ENCODE data around the gene KRTAP12-3.
"Not testable (repeated sequence)": the region's sequence is repeated elsewhere in the genome, so short reads cannot be mapped to it uniquely, and the experiment has no call there.

KRTAP12-3 gene

DNA sequence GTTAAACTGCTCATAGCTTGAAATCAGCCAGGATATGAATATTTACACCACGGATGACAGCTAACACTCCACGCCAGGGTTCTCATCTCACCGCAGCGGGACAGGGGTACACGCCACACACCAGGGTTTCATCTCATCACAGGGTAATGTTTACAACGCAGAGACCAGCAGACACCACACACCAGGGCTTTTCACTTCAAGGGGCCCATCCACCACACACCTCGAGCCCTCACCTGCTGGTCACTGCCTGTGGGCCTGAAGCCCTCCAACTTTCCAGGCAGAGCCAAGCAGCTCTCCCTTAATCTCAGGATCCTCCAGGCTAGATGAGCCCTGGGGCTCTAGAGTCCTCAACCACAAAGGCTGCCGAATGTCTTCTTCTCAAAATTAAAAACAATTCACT, 37.9 kb downstream of the KRTAP12-3 start:
- no peaks in the 10 kb centered on the region for H3K4me1 ChIP-seq (ENCODE audit: insufficient read depth, low read length, severe bottlenecking)
- H3K27ac ChIP-seq (ENCODE audit: low read depth, low read length, poor library complexity, severe bottlenecking): no peak overlapping the region
- no peaks in the 10 kb centered on the region for H3F3A ChIP-seq (ENCODE audit: insufficient read depth, low read length)
- H3K36me3 ChIP-seq (ENCODE audit: insufficient read depth, low read length): no peaks in the 10 kb centered on the region
- H3K4me2 ChIP-seq (ENCODE audit: low read length): no peak overlapping the region
- no peak for TF ChIP-seq EZH2 (IDR thresholded peaks at IDR 0.05; ENCODE audit: borderline replicate concordance, low read length)
- TF ChIP-seq, protein P1, sequence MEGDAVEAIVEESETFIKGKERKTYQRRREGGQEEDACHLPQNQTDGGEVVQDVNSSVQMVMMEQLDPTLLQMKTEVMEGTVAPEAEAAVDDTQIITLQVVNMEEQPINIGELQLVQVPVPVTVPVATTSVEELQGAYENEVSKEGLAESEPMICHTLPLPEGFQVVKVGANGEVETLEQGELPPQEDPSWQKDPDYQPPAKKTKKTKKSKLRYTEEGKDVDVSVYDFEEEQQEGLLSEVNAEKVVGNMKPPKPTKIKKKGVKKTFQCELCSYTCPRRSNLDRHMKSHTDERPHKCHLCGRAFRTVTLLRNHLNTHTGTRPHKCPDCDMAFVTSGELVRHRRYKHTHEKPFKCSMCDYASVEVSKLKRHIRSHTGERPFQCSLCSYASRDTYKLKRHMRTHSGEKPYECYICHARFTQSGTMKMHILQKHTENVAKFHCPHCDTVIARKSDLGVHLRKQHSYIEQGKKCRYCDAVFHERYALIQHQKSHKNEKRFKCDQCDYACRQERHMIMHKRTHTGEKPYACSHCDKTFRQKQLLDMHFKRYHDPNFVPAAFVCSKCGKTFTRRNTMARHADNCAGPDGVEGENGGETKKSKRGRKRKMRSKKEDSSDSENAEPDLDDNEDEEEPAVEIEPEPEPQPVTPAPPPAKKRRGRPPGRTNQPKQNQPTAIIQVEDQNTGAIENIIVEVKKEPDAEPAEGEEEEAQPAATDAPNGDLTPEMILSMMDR (IDR thresholded peaks at IDR 0.05; ENCODE audit: low read length): no peak
- no peak overlapping the region for H3K9ac ChIP-seq (ENCODE audit: low read length)
- no peak overlapping the region for H2AFZ ChIP-seq (ENCODE audit: low read length)
- H4K20me1 ChIP-seq (ENCODE audit: insufficient read depth, low read length): no peaks in the 10 kb centered on the region
- no peaks in the 10 kb centered on the region for H3K9me2 ChIP-seq (ENCODE audit: low read depth, low read length)
- H3K79me2 ChIP-seq (ENCODE audit: insufficient read depth, low read length): no peaks in the 10 kb centered on the region
- peaks cover 4% of the 10 kb centered on the region; the same call in 1 of the 2 replicates for H3K9me3 ChIP-seq (ENCODE audit: low read length)
- no peak overlapping the region for H3K4me3 ChIP-seq (ENCODE audit: low read depth, low read length, poor library complexity, severe bottlenecking)
- no peaks in the 10 kb centered on the region; the same call in 1 of the 2 replicates for H3K27me3 ChIP-seq (ENCODE audit: insufficient read depth, low read length)

DNA sequence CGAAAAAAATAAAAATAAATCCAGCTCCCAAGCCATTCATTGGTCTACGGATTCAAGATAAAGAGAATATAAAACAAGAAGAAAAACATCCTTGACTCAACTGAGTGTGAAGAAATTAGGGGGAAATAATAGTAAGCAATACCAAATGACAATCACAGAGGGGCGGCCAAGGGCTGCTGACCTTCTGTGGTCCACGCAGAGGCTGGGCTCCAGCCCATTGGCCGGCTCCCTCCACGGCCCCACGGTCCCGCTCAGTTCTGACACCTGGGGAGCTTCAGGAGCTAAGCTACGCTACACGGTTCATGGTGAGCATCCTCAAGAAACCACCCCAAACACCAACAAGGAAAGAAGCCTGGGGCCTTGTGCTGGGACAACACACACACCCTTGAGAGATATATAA, 38.8 kb downstream of the KRTAP12-3 start:
- H3K4me2 ChIP-seq (ENCODE audit: low read length): no peak overlapping the region
- no peaks in the 10 kb centered on the region for H3K9me2 ChIP-seq (ENCODE audit: low read depth, low read length)
- H3K9me3 ChIP-seq (ENCODE audit: low read length): peaks cover 4% of the 10 kb centered on the region; the same call in 1 of the 2 replicates
- no peak overlapping the region for H3K4me3 ChIP-seq (ENCODE audit: low read depth, low read length, poor library complexity, severe bottlenecking)
- no peaks in the 10 kb centered on the region for H3K79me2 ChIP-seq (ENCODE audit: insufficient read depth, low read length)
- no peaks in the 10 kb centered on the region; the same call in 1 of the 2 replicates for H3K27me3 ChIP-seq (ENCODE audit: insufficient read depth, low read length)
- no peaks in the 10 kb centered on the region for H3F3A ChIP-seq (ENCODE audit: insufficient read depth, low read length)
- H3K4me1 ChIP-seq (ENCODE audit: insufficient read depth, low read length, severe bottlenecking): no peaks in the 10 kb centered on the region
- H3K36me3 ChIP-seq (ENCODE audit: insufficient read depth, low read length): no peaks in the 10 kb centered on the region
- no peak overlapping the region for H3K27ac ChIP-seq (ENCODE audit: low read depth, low read length, poor library complexity, severe bottlenecking)
- no peak overlapping the region for H3K9ac ChIP-seq (ENCODE audit: low read length)
- H2AFZ ChIP-seq (ENCODE audit: low read length): no peak overlapping the region
- no peaks in the 10 kb centered on the region for H4K20me1 ChIP-seq (ENCODE audit: insufficient read depth, low read length)
- TF ChIP-seq EZH2 (IDR thresholded peaks at IDR 0.05; ENCODE audit: borderline replicate concordance, low read length): no peak
- TF ChIP-seq, protein P1 (IDR thresholded peaks at IDR 0.05; ENCODE audit: low read length): no peak

- H3K27ac ChIP-seq (ENCODE audit: low read depth, low read length, poor library complexity, severe bottlenecking); H3K4me2 ChIP-seq (ENCODE audit: low read length); H3K9me2 ChIP-seq (ENCODE audit: low read depth, low read length); H3K9ac ChIP-seq (ENCODE audit: low read length); H3K36me3 ChIP-seq (ENCODE audit: insufficient read depth, low read length); H3K9me3 ChIP-seq (ENCODE audit: low read length); H3K27me3 ChIP-seq (ENCODE audit: insufficient read depth, low read length); H4K20me1 ChIP-seq (ENCODE audit: insufficient read depth, low read length); H2AFZ ChIP-seq (ENCODE audit: low read length); H3K4me1 ChIP-seq (ENCODE audit: insufficient read depth, low read length, severe bottlenecking); H3K79me2 ChIP-seq (ENCODE audit: insufficient read depth, low read length); H3K4me3 ChIP-seq (ENCODE audit: low read depth, low read length, poor library complexity, severe bottlenecking); H3F3A ChIP-seq (ENCODE audit: insufficient read depth, low read length): not testable (repeated sequence)
These were observed 39.6 kb downstream of the KRTAP12-3 start, which contains the start of gene KRTAP10-12 for GRCh38 chr21:44697172-44697810. Gene KRTAP10-12 (plus strand): TSS chr21:44697172. CDS start chr21:44697202, 30 bp downstream.
